ENCODE results near the gene ZP2.

DNA sequence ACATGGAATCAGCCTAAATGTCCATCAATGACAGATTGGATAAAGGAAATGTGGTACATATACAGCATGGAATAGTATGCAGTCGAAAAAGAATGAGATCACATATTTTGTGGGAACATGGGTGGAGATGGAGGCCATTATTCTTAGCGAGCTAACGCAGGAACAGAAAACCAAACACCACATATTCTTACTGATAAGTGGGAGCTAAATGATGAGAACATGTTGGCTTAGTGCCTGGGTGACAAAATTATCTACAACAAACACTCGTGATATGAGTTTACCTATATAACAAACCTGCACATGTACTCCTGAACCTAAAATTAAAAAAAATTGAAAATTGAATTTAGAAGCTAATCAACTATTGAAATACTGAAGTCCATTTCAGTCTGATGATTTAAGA lies 28.3 kb upstream of the ZP2 start:
- no peak for TF ChIP-seq POLR2A (IDR thresholded peaks at IDR 0.05)
- TF ChIP-seq, protein P1, sequence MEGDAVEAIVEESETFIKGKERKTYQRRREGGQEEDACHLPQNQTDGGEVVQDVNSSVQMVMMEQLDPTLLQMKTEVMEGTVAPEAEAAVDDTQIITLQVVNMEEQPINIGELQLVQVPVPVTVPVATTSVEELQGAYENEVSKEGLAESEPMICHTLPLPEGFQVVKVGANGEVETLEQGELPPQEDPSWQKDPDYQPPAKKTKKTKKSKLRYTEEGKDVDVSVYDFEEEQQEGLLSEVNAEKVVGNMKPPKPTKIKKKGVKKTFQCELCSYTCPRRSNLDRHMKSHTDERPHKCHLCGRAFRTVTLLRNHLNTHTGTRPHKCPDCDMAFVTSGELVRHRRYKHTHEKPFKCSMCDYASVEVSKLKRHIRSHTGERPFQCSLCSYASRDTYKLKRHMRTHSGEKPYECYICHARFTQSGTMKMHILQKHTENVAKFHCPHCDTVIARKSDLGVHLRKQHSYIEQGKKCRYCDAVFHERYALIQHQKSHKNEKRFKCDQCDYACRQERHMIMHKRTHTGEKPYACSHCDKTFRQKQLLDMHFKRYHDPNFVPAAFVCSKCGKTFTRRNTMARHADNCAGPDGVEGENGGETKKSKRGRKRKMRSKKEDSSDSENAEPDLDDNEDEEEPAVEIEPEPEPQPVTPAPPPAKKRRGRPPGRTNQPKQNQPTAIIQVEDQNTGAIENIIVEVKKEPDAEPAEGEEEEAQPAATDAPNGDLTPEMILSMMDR (IDR thresholded peaks at IDR 0.05), result no peak

Measured in testis (tissue), 2 donors.